ENCODE measurements around the gene RNASEH2B.
A peak's percentile ranks its signal among the peaks of the same experiment; 100 is the strongest.

RNASEH2B gene

GRCh38 chr13:50909605-50910484, at the start of gene RNASEH2B:
TSS of gene RNASEH2B (plus strand) at chr13:50909791. CDS start at chr13:50910077, 286 bp downstream.
- intact Hi-C loops (cut with DNase I): loop anchor here (2.0 to 5.0 kb wide), 4 partner anchors 108 to 933 kb away; no protein-coding TSS in a partner anchor
- peak; percentile 34 to 95 (median 60) for DNase-seq

- no peak for DNase-seq
- intact Hi-C loops (cut with DNase I): no loop called here
Measured at GRCh38 chr13:50864492-50864891, 45.1 kb upstream of the RNASEH2B start.

- intact Hi-C loops (cut with DNase I): no loop called here
- no peak for DNase-seq
Measured at GRCh38 chr13:50866817-50867636, 42.6 kb upstream of the RNASEH2B start.

GRCh38 chr13:50867637-50867945, 42.0 kb upstream of the RNASEH2B start:
- DNase-seq: no peak
- intact Hi-C loops (cut with DNase I): no loop called here

- intact Hi-C loops (cut with DNase I): no loop called here
- no peak for DNase-seq
Measured at GRCh38 chr13:50871405-50871804, 38.2 kb upstream of the RNASEH2B start.

- intact Hi-C loops (cut with DNase I): no loop called here
- DNase-seq: no peak
Measured at GRCh38 chr13:50873467-50873866, 36.1 kb upstream of the RNASEH2B start.

- DNase-seq: no peak
- intact Hi-C loops (cut with DNase I): no loop called here
Measured at GRCh38 chr13:50873991-50874390, 35.6 kb upstream of the RNASEH2B start.

- intact Hi-C loops (cut with DNase I): no loop called here
Measured at GRCh38 chr13:50882816-50883435, 26.7 kb upstream of the RNASEH2B start.

GRCh38 chr13:50883728-50884127, 25.9 kb upstream of the RNASEH2B start:
- no peak for DNase-seq
- intact Hi-C loops (cut with DNase I): no loop called here

More at GRCh38 chr13:50882816-50883435, 26.7 kb upstream of the RNASEH2B start:
- no peak for DNase-seq

- intact Hi-C loops (cut with DNase I): no loop called here
- no peak for DNase-seq
Measured at GRCh38 chr13:50884265-50884664, 25.3 kb upstream of the RNASEH2B start.

GRCh38 chr13:50887151-50887550, 22.4 kb upstream of the RNASEH2B start:
- intact Hi-C loops (cut with DNase I): no loop called here

GRCh38 chr13:50888362-50888761, 21.2 kb upstream of the RNASEH2B start:
- no peak for DNase-seq
- intact Hi-C loops (cut with DNase I): no loop called here

More at GRCh38 chr13:50887151-50887550, 22.4 kb upstream of the RNASEH2B start:
- DNase-seq: no peak

GRCh38 chr13:50889317-50889716, 20.3 kb upstream of the RNASEH2B start:
- intact Hi-C loops (cut with DNase I): no loop called here

GRCh38 chr13:50891206-50891605, 18.4 kb upstream of the RNASEH2B start:
- no peak for DNase-seq
- intact Hi-C loops (cut with DNase I): no loop called here

More at GRCh38 chr13:50889317-50889716, 20.3 kb upstream of the RNASEH2B start:
- DNase-seq: no peak

GRCh38 chr13:50892210-50892944, 17.2 kb upstream of the RNASEH2B start:
- intact Hi-C loops (cut with DNase I): no loop called here
- DNase-seq: no peak

GRCh38 chr13:50893211-50893852, 16.3 kb upstream of the RNASEH2B start:
- intact Hi-C loops (cut with DNase I): no loop called here
- no peak for DNase-seq

- DNase-seq: no peak
- intact Hi-C loops (cut with DNase I): no loop called here
Measured at GRCh38 chr13:50894012-50894411, 15.6 kb upstream of the RNASEH2B start.

GRCh38 chr13:50894504-50894903, 15.1 kb upstream of the RNASEH2B start:
- no peak for DNase-seq
- intact Hi-C loops (cut with DNase I): no loop called here

- no peak for DNase-seq
- intact Hi-C loops (cut with DNase I): no loop called here
Measured at GRCh38 chr13:50898338-50898737, 11.3 kb upstream of the RNASEH2B start.

- no peak for DNase-seq
- intact Hi-C loops (cut with DNase I): no loop called here
Measured at GRCh38 chr13:50901701-50902100, 7.9 kb upstream of the RNASEH2B start.

Data from posterior cingulate gyrus (tissue), 11 donors.